ENCODE results near the gene UFM1.
"Not testable (repeated sequence)": the region's sequence is repeated elsewhere in the genome, so short reads cannot be mapped to it uniquely, and the experiment has no call there.

UFM1 gene

GRCh38 chr13:38365661-38366060 is 16.0 kb downstream of the UFM1 start:
- H3K4me1 ChIP-seq (ENCODE audit: control insufficient read depth, insufficient read depth, low read length, poor library complexity, severe bottlenecking): no peaks in the 10 kb centered on the region
- H3K27ac ChIP-seq (ENCODE audit: low read depth, low read length, severe bottlenecking): no peak overlapping the region
- H3K4me3 ChIP-seq (ENCODE audit: extremely low read depth, insufficient read depth, low read length, poor library complexity, severe bottlenecking): no peak overlapping the region
- H3K36me3 ChIP-seq (ENCODE audit: control insufficient read depth, insufficient read depth, low read length): peaks cover 21% of the 10 kb centered on the region
- WGBS, 2 experiments (ENCODE audit: insufficient coverage in 2 of 2): 100% methylated on average over 1 of the region's 3 CpGs; no CpG with 5 or more reads in 1 of the 2 experiments
- H3K9me3 ChIP-seq (ENCODE audit: control insufficient read depth, low read length): no peaks in the 10 kb centered on the region

GRCh38 chr13:38366954-38367645 is 17.4 kb downstream of the UFM1 start:
- Histone ChIP-seq H3K4me1 (ENCODE audit: control insufficient read depth, insufficient read depth, low read length, poor library complexity, severe bottlenecking) (no peaks in the 10 kb centered on the region), H3K36me3 (ENCODE audit: control insufficient read depth, insufficient read depth, low read length) (peaks cover 13% of the 10 kb centered on the region), H3K4me3 (ENCODE audit: extremely low read depth, insufficient read depth, low read length, poor library complexity, severe bottlenecking) (no peak overlapping the region), H3K27ac (ENCODE audit: low read depth, low read length, severe bottlenecking) (no peak overlapping the region), H3K9me3 (ENCODE audit: control insufficient read depth, low read length) (no peaks in the 10 kb centered on the region)
- WGBS, 2 experiments (ENCODE audit: insufficient coverage in 2 of 2): 82 to 100% methylated on average over 2 of the region's 3 CpGs

GRCh38 chr13:38369058-38369457 is 19.4 kb downstream of the UFM1 start:
- H3K27ac ChIP-seq (ENCODE audit: low read depth, low read length, severe bottlenecking): no peak overlapping the region
- H3K9me3 ChIP-seq (ENCODE audit: control insufficient read depth, low read length): no peaks in the 10 kb centered on the region
- H3K36me3 ChIP-seq (ENCODE audit: control insufficient read depth, insufficient read depth, low read length): no peaks in the 10 kb centered on the region
- 71% methylated on average over 1 of the region's 1 CpG; no CpG with 5 or more reads in 1 of the 2 experiments for WGBS, 2 experiments (ENCODE audit: insufficient coverage in 2 of 2)
- peaks cover 7% of the 10 kb centered on the region for H3K4me1 ChIP-seq (ENCODE audit: control insufficient read depth, insufficient read depth, low read length, poor library complexity, severe bottlenecking)
- H3K4me3 ChIP-seq (ENCODE audit: extremely low read depth, insufficient read depth, low read length, poor library complexity, severe bottlenecking): no peak overlapping the region

- H3K36me3 ChIP-seq (ENCODE audit: control insufficient read depth, insufficient read depth, low read length); H3K4me1 ChIP-seq (ENCODE audit: control insufficient read depth, insufficient read depth, low read length, poor library complexity, severe bottlenecking); H3K9me3 ChIP-seq (ENCODE audit: control insufficient read depth, low read length); H3K27ac ChIP-seq (ENCODE audit: low read depth, low read length, severe bottlenecking); H3K4me3 ChIP-seq (ENCODE audit: extremely low read depth, insufficient read depth, low read length, poor library complexity, severe bottlenecking): not testable (repeated sequence)
- no CpG with 5 or more reads among the region's 3 CpGs for WGBS, 2 experiments (ENCODE audit: insufficient coverage in 2 of 2)
Observed at GRCh38 chr13:38370096-38370495, 20.4 kb downstream of the UFM1 start.

GRCh38 chr13:38372820-38373383 is 23.3 kb downstream of the UFM1 start:
- WGBS, 2 experiments (ENCODE audit: insufficient coverage in 2 of 2): 76 to 90% methylated on average over 3 to 6 of the region's 6 CpGs
- no peak overlapping the region for H3K4me3 ChIP-seq (ENCODE audit: extremely low read depth, insufficient read depth, low read length, poor library complexity, severe bottlenecking)
- H3K4me1 ChIP-seq (ENCODE audit: control insufficient read depth, insufficient read depth, low read length, poor library complexity, severe bottlenecking): peaks cover 7% of the 10 kb centered on the region
- H3K27ac ChIP-seq (ENCODE audit: low read depth, low read length, severe bottlenecking): no peak overlapping the region
- H3K9me3 ChIP-seq (ENCODE audit: control insufficient read depth, low read length): no peaks in the 10 kb centered on the region
- no peaks in the 10 kb centered on the region for H3K36me3 ChIP-seq (ENCODE audit: control insufficient read depth, insufficient read depth, low read length)

- Histone ChIP-seq H3K4me3 (ENCODE audit: extremely low read depth, insufficient read depth, low read length, poor library complexity, severe bottlenecking) (no peak overlapping the region), H3K27ac (ENCODE audit: low read depth, low read length, severe bottlenecking) (no peak overlapping the region), H3K4me1 (ENCODE audit: control insufficient read depth, insufficient read depth, low read length, poor library complexity, severe bottlenecking) (peaks cover 7% of the 10 kb centered on the region), H3K9me3 (ENCODE audit: control insufficient read depth, low read length) (no peaks in the 10 kb centered on the region), H3K36me3 (ENCODE audit: control insufficient read depth, insufficient read depth, low read length) (no peaks in the 10 kb centered on the region)
- no CpG with 5 or more reads among the region's 1 CpG for WGBS, 2 experiments (ENCODE audit: insufficient coverage in 2 of 2)
Observed at GRCh38 chr13:38376546-38376945, 26.9 kb downstream of the UFM1 start.

- 88 to 100% methylated on average over 1 to 4 of the region's 4 CpGs for WGBS, 2 experiments (ENCODE audit: insufficient coverage in 2 of 2)
- Histone ChIP-seq H3K9me3 (ENCODE audit: control insufficient read depth, low read length) (no peaks in the 10 kb centered on the region), H3K4me1 (ENCODE audit: control insufficient read depth, insufficient read depth, low read length, poor library complexity, severe bottlenecking) (no peaks in the 10 kb centered on the region), H3K27ac (ENCODE audit: low read depth, low read length, severe bottlenecking) (no peak overlapping the region), H3K4me3 (ENCODE audit: extremely low read depth, insufficient read depth, low read length, poor library complexity, severe bottlenecking) (no peak overlapping the region), H3K36me3 (ENCODE audit: control insufficient read depth, insufficient read depth, low read length) (no peaks in the 10 kb centered on the region)
Observed at GRCh38 chr13:38381890-38382289, 32.2 kb downstream of the UFM1 start.

GRCh38 chr13:38382946-38383345 is 33.3 kb downstream of the UFM1 start:
- Histone ChIP-seq H3K9me3 (ENCODE audit: control insufficient read depth, low read length) (no peaks in the 10 kb centered on the region), H3K4me3 (ENCODE audit: extremely low read depth, insufficient read depth, low read length, poor library complexity, severe bottlenecking) (no peak overlapping the region), H3K36me3 (ENCODE audit: control insufficient read depth, insufficient read depth, low read length) (no peaks in the 10 kb centered on the region), H3K4me1 (ENCODE audit: control insufficient read depth, insufficient read depth, low read length, poor library complexity, severe bottlenecking) (no peaks in the 10 kb centered on the region), H3K27ac (ENCODE audit: low read depth, low read length, severe bottlenecking) (no peak overlapping the region)
- WGBS, 2 experiments (ENCODE audit: insufficient coverage in 2 of 2): no CpG with 5 or more reads among the region's 2 CpGs

- no peak overlapping the region for H3K4me3 ChIP-seq (ENCODE audit: extremely low read depth, insufficient read depth, low read length, poor library complexity, severe bottlenecking)
- no peak overlapping the region for H3K27ac ChIP-seq (ENCODE audit: low read depth, low read length, severe bottlenecking)
- WGBS, 2 experiments (ENCODE audit: insufficient coverage in 2 of 2): 83% methylated on average over 1 of the region's 3 CpGs; no CpG with 5 or more reads in 1 of the 2 experiments
- H3K9me3 ChIP-seq (ENCODE audit: control insufficient read depth, low read length): no peaks in the 10 kb centered on the region
- no peaks in the 10 kb centered on the region for H3K36me3 ChIP-seq (ENCODE audit: control insufficient read depth, insufficient read depth, low read length)
- no peaks in the 10 kb centered on the region for H3K4me1 ChIP-seq (ENCODE audit: control insufficient read depth, insufficient read depth, low read length, poor library complexity, severe bottlenecking)
Observed at GRCh38 chr13:38384171-38384570, 34.5 kb downstream of the UFM1 start.

GRCh38 chr13:38385153-38385891 is 35.7 kb downstream of the UFM1 start:
- no peak overlapping the region for H3K27ac ChIP-seq (ENCODE audit: low read depth, low read length, severe bottlenecking)
- no peak overlapping the region for H3K4me3 ChIP-seq (ENCODE audit: extremely low read depth, insufficient read depth, low read length, poor library complexity, severe bottlenecking)
- WGBS, 2 experiments (ENCODE audit: insufficient coverage in 2 of 2): 90 to 91% methylated on average over 6 to 8 of the region's 9 CpGs
- H3K36me3 ChIP-seq (ENCODE audit: control insufficient read depth, insufficient read depth, low read length): no peaks in the 10 kb centered on the region
- no peaks in the 10 kb centered on the region for H3K9me3 ChIP-seq (ENCODE audit: control insufficient read depth, low read length)
- no peaks in the 10 kb centered on the region for H3K4me1 ChIP-seq (ENCODE audit: control insufficient read depth, insufficient read depth, low read length, poor library complexity, severe bottlenecking)

GRCh38 chr13:38386421-38386820 is 36.8 kb downstream of the UFM1 start:
- Histone ChIP-seq H3K27ac (ENCODE audit: low read depth, low read length, severe bottlenecking) (no peak overlapping the region), H3K9me3 (ENCODE audit: control insufficient read depth, low read length) (peaks cover 2% of the 10 kb centered on the region), H3K36me3 (ENCODE audit: control insufficient read depth, insufficient read depth, low read length) (no peaks in the 10 kb centered on the region), H3K4me3 (ENCODE audit: extremely low read depth, insufficient read depth, low read length, poor library complexity, severe bottlenecking) (no peak overlapping the region), H3K4me1 (ENCODE audit: control insufficient read depth, insufficient read depth, low read length, poor library complexity, severe bottlenecking) (no peaks in the 10 kb centered on the region)
- no CpG with 5 or more reads among the region's 1 CpG for WGBS, 2 experiments (ENCODE audit: insufficient coverage in 2 of 2)

Data from mesodermal cell (in vitro differentiated cells).